Calu3 (cell line): ENCODE measurements around the gene IGFN1. TPM values are rescaled to one million over a fixed set of nuclear protein-coding genes. Genes with fewer than 3 reads are reported as not detected.

Experiments
- BruUV-seq: library from RNA; stranded (reverse); fragments of 400-500 nt; replicated peaks from 2 replicates; lab custom pipeline; 2021; lab: Mats Ljungman, UMichigan
- CTCF ChIA-PET: fragments of 300-600 bp; sonication (Branson Sonifier 250); formaldehyde crosslinking; loops from one replicate; lab custom pipeline; 2022; ENCODE audit warnings: antibody characterized with exemption; lab: Charles Lee
- DNase-seq: peaks from one replicate; pipeline ENCODE4 v3.0.0; 2022
- H3K27ac Mint-ChIP-seq: one replicate; pipeline ENCODE4 v1.8.0; 2022; ENCODE audit warnings: mixed read lengths; ENCODE audit not compliant: unreplicated experiment
- H3K27me3 Mint-ChIP-seq: one replicate; pipeline ENCODE4 v1.8.0; 2022; ENCODE audit warnings: mixed read lengths; ENCODE audit not compliant: unreplicated experiment
- H3K36me3 Mint-ChIP-seq: one replicate; pipeline ENCODE4 v1.8.0; 2022; ENCODE audit warnings: mild to moderate bottlenecking, moderate library complexity, mixed read lengths; ENCODE audit not compliant: insufficient read depth, unreplicated experiment
- H3K4me1 Mint-ChIP-seq: one replicate; pipeline ENCODE4 v1.8.0; 2022; ENCODE audit warnings: mild to moderate bottlenecking, low read depth, mixed read lengths; ENCODE audit not compliant: unreplicated experiment
- H3K4me3 Mint-ChIP-seq: one replicate; pipeline ENCODE4 v1.8.0; 2022; ENCODE audit warnings: mild to moderate bottlenecking, low read depth, moderate library complexity, mixed read lengths; ENCODE audit not compliant: unreplicated experiment
- H3K9me3 Mint-ChIP-seq: one replicate; pipeline ENCODE4 v1.8.0; 2022; ENCODE audit warnings: low read depth, mixed read lengths; ENCODE audit not compliant: unreplicated experiment
- CTCF ChIP-seq: fragments of 200-600 bp; IDR thresholded peaks from one replicate; pipeline ENCODE4 v1.8.0; 2022; ENCODE audit warnings: antibody characterized with exemption; ENCODE audit not compliant: unreplicated experiment
- intact Hi-C: fragments of 100-400 bp; cut with micrococcal nuclease; formaldehyde crosslinking; loops from one replicate; pipeline ENCODE4 v1.10.0; 2022; ENCODE audit not compliant: unreplicated experiment
- total RNA-seq: library from RNA; stranded (reverse); gene quantifications from 2 replicates; pipeline ENCODE4 v1.2.3, GENCODE V29; 2022

Gene IGFN1
- total RNA-seq, 1 experiment from 2014 or later, result not detected

- H3K4me1 Mint-ChIP-seq, result peaks cover 9% of the 10 kb centered on the region
- no TSS peak for BruUV-seq
- no peak overlapping the region for H3K4me3 Mint-ChIP-seq
- no peak for DNase-seq
- H3K9me3 Mint-ChIP-seq, result no peaks in the 10 kb centered on the region
- CTCF ChIA-PET, result no interaction called here
- intact Hi-C loops, result loop anchor here (1.0 kb wide), 1 partner anchor 36 kb away; no protein-coding TSS in a partner anchor
- no peak for TF ChIP-seq CTCF
- H3K36me3 Mint-ChIP-seq, result no peaks in the 10 kb centered on the region
- no peak overlapping the region for H3K27ac Mint-ChIP-seq
- H3K27me3 Mint-ChIP-seq, result peaks cover 88% of the 10 kb centered on the region
Measured at GRCh38 chr1:201185527-201186128, 5.0 kb upstream of the IGFN1 start.

- BruUV-seq, result no TSS peak
- CTCF ChIA-PET, result interaction anchor here (0.9 kb wide), 1 partner anchor 32 kb away, joined by 3 read pairs; the partner anchor contains the start of gene TMEM9
Measured at GRCh38 chr1:201186192-201186591, 4.4 kb upstream of the IGFN1 start.

GRCh38 chr1:201189085-201189484 lies 1.5 kb upstream of the IGFN1 start:
- DNase-seq, result no peak
- no TSS peak for BruUV-seq
- no peak overlapping the region for H3K27ac Mint-ChIP-seq
- intact Hi-C loops, result no loop called here
- TF ChIP-seq CTCF, result no peak
- CTCF ChIA-PET, result no interaction called here
- H3K36me3 Mint-ChIP-seq, result no peaks in the 10 kb centered on the region
- no peak overlapping the region for H3K4me3 Mint-ChIP-seq
- peaks cover 9% of the 10 kb centered on the region for H3K4me1 Mint-ChIP-seq
- peaks cover 91% of the 10 kb centered on the region for H3K27me3 Mint-ChIP-seq
- no peaks in the 10 kb centered on the region for H3K9me3 Mint-ChIP-seq

More at GRCh38 chr1:201186192-201186591, 4.4 kb upstream of the IGFN1 start:
- Mint-ChIP-seq H3K9me3 (no peaks in the 10 kb centered on the region), H3K27ac (no peak overlapping the region), H3K4me3 (no peak overlapping the region), H3K27me3 (peaks cover 88% of the 10 kb centered on the region), H3K36me3 (no peaks in the 10 kb centered on the region), H3K4me1 (peaks cover 9% of the 10 kb centered on the region)
- intact Hi-C loops, result no loop called here
- no peak for DNase-seq
- no peak for TF ChIP-seq CTCF

- BruUV-seq, result no TSS peak
- peaks cover 85% of the 10 kb centered on the region for H3K27me3 Mint-ChIP-seq
- no peak for DNase-seq
- no peak overlapping the region for H3K4me3 Mint-ChIP-seq
- TF ChIP-seq CTCF, result no peak
- H3K27ac Mint-ChIP-seq, result no peak overlapping the region
- H3K4me1 Mint-ChIP-seq, result peaks cover 1% of the 10 kb centered on the region
- intact Hi-C loops, result no loop called here
- H3K9me3 Mint-ChIP-seq, result no peaks in the 10 kb centered on the region
- CTCF ChIA-PET, result no interaction called here
- H3K36me3 Mint-ChIP-seq, result no peaks in the 10 kb centered on the region
Measured at GRCh38 chr1:201190005-201190404, 619 bp upstream of the IGFN1 start.
